Lower lobe of right lung (tissue), 2 donors: ENCODE measurements around the gene CAPN6. TPM values are rescaled to one million over a fixed set of nuclear protein-coding genes. Genes with fewer than 3 reads are reported as not detected.

ENCODE experiments used
- ATAC-seq, 2 donors: fragments of 200-7000 bp; cut with Tn5 transposase; one replicate each; pipeline ENCODE4 v1.9.1; 2020 to 2022; ENCODE audit warnings: mild to moderate bottlenecking in 2 of 2, moderate library complexity in 2 of 2
- DNase-seq: peaks from one replicate; pipeline ENCODE4 v3.0.0-alpha.2; 2020
- H3K27ac ChIP-seq: fragments of 200-600 bp; one replicate; pipeline ENCODE4 v1.8.0; 2022
- H3K27me3 ChIP-seq: fragments of 200-600 bp; one replicate; pipeline ENCODE4 v1.8.0; 2022; ENCODE audit warnings: low read depth
- H3K36me3 ChIP-seq: fragments of 200-600 bp; one replicate; pipeline ENCODE4 v1.8.0; 2022; ENCODE audit warnings: mild to moderate bottlenecking
- H3K4me1 ChIP-seq: fragments of 200-600 bp; one replicate; pipeline ENCODE4 v1.8.0; 2022
- H3K4me3 ChIP-seq: fragments of 200-600 bp; one replicate; pipeline ENCODE4 v1.8.0; 2022; ENCODE audit warnings: mild to moderate bottlenecking
- H3K9me3 ChIP-seq: fragments of 200-600 bp; one replicate; pipeline ENCODE4 v1.8.0; 2022
- CTCF ChIP-seq: fragments of 200-600 bp; IDR thresholded peaks from one replicate; pipeline ENCODE4 v1.8.0; 2022; ENCODE audit warnings: antibody characterized with exemption, mild to moderate bottlenecking
- intact Hi-C: fragments of 100-400 bp; cut with DNase I; formaldehyde crosslinking; loops from one replicate; pipeline ENCODE4 v1.11.0; 2022
- total RNA-seq: library from RNA; stranded (reverse); fragmentation: NEBNext Ultra II Directional; extraction: Animal tissue kit (Norgen Biotek cat#: 25700); gene quantifications from one replicate; pipeline ENCODE4 v1.2.1, GENCODE V29; 2021
- donor health status: DM: no; HTN: yes; CAD: no; lungs with severe emphysema.

The CAPN6 gene
- total RNA-seq, 1 donor from 2014 or later, result not detected

- Histone ChIP-seq H3K4me3 (no peak overlapping the region), H3K9me3 (no peaks in the 10 kb centered on the region), H3K27ac (no peak overlapping the region), H3K27me3 (no peaks in the 10 kb centered on the region), H3K36me3 (no peaks in the 10 kb centered on the region), H3K4me1 (no peaks in the 10 kb centered on the region)
- DNase-seq, result no peak
- no peak for ATAC-seq
- intact Hi-C loops, result no loop called here
- no peak for TF ChIP-seq CTCF
Observed at GRCh38 chrX:111268506-111268905, 1.8 kb downstream of the CAPN6 start.

GRCh38 chrX:111265486-111265885 is 4.8 kb downstream of the CAPN6 start:
- no peak for DNase-seq
- intact Hi-C loops, result no loop called here
- Histone ChIP-seq H3K27ac (no peak overlapping the region), H3K4me1 (no peaks in the 10 kb centered on the region), H3K4me3 (no peak overlapping the region), H3K9me3 (no peaks in the 10 kb centered on the region), H3K36me3 (no peaks in the 10 kb centered on the region), H3K27me3 (no peaks in the 10 kb centered on the region)
- ATAC-seq, result no peak
- no peak for TF ChIP-seq CTCF

GRCh38 chrX:111264385-111264784 is 5.9 kb downstream of the CAPN6 start:
- ATAC-seq (no peak), DNase-seq (no peak)
- no peak overlapping the region for H3K4me3 ChIP-seq
- no peak for TF ChIP-seq CTCF
- H3K9me3 ChIP-seq, result no peaks in the 10 kb centered on the region
- H3K4me1 ChIP-seq, result no peaks in the 10 kb centered on the region
- no peak overlapping the region for H3K27ac ChIP-seq
- no peaks in the 10 kb centered on the region for H3K27me3 ChIP-seq
- no peaks in the 10 kb centered on the region for H3K36me3 ChIP-seq
- intact Hi-C loops, result no loop called here

DNA sequence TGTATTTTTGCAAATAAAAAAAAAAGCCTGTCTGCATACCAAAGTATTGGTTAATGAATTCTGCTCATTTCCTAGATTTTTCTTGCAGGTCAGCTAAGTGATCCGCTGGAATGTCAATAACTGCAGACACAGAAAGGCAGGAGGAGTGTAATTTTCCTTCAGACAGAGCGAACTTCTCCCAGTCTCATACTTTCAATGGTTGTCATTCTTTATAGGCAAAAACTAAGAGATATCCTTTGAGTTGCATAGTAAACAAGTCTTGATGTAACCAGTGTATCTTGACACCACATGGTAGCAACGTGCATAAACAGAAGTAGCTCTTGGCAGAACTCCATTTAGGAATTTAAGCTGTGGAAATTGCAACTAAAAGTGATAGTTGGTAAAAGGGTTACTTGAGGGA is 8.2 kb downstream of the CAPN6 start:
- H3K4me3 ChIP-seq, result no peak overlapping the region
- intact Hi-C loops, result no loop called here
- no peak for TF ChIP-seq CTCF
- ATAC-seq (no peak), DNase-seq (no peak)
- no peaks in the 10 kb centered on the region for H3K36me3 ChIP-seq
- H3K4me1 ChIP-seq, result no peaks in the 10 kb centered on the region
- no peaks in the 10 kb centered on the region for H3K27me3 ChIP-seq
- no peak overlapping the region for H3K27ac ChIP-seq
- H3K9me3 ChIP-seq, result no peaks in the 10 kb centered on the region

DNA sequence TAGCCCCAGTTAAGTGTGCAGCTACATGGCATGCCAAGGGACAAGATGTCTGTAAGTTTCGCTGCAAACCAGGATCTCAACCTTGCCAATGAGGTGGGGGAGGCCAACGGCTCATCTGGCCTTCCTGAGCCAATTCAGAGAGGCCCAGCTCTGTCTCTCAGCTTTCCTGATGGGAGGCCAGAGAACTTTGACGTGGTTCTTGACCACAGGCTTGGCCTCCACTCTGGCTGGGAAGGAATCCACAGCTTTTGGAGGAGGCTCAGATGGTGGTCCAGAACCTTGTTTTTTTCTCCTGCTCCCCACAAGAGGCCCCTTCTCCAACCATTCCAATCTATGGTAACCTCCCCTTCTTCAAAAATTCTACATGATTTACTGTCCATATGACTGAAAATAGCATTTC is 9.8 kb downstream of the CAPN6 start:
- Histone ChIP-seq H3K36me3 (no peaks in the 10 kb centered on the region), H3K9me3 (no peaks in the 10 kb centered on the region), H3K27ac (no peak overlapping the region), H3K4me1 (no peaks in the 10 kb centered on the region), H3K4me3 (no peak overlapping the region), H3K27me3 (no peaks in the 10 kb centered on the region)
- no peak for TF ChIP-seq CTCF
- intact Hi-C loops, result no loop called here
- DNase-seq (no peak), ATAC-seq (no peak)

GRCh38 chrX:111259559-111259958 is 10.7 kb downstream of the CAPN6 start:
- DNase-seq (no peak), ATAC-seq (no peak)
- TF ChIP-seq CTCF, result no peak
- Histone ChIP-seq H3K9me3 (no peaks in the 10 kb centered on the region), H3K27ac (no peak overlapping the region), H3K4me3 (no peak overlapping the region), H3K36me3 (no peaks in the 10 kb centered on the region), H3K4me1 (no peaks in the 10 kb centered on the region), H3K27me3 (no peaks in the 10 kb centered on the region)
- intact Hi-C loops, result no loop called here
